ENCODE results near the gene SREBF1. TPM values are rescaled to one million over a fixed set of nuclear protein-coding genes. Genes with fewer than 3 reads are reported as not detected.

The SREBF1 gene
- total and polyA plus RNA-seq, 2 of the 8 experiments (the other 6 are each of a cell fraction or from before 2014, with no cell fraction given) = 28.6 to 70.8 TPM

DNA sequence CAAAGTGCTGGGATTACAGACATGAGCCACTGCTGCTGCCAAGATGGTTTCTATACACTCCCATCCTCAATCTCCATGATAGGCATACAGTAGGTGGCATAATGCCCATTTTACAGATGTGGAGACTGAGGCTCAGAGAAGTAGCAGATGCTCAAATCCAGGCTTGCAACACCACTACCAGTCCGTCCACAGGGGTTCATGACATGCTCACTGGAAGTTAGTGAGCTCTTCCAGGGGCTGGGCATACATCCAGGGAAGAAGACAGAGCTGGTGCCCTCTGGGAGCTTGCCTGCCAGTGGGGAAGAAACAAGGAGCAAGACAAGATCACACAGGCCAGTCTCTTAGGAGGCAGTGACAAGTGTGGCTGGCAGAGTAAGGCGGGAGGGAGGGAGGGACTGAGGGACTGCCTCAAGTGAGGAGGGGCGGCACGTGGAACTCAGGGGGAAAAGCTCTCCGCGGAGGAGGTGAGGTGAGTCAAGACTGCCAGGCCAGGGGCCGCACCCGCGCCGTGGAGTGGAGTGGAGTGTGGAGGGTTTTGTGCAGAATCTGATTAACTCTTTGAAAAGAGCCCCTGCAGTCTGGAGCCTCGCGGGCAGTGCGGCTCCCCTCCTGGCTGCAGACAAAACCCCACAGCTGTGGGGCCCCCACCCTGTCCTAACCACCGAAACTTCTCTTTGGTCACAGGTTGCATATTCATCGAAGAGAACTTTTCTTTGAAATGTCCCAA lies 27.9 kb downstream of the SREBF1 start (continued):
- TF ChIP-seq HDAC6 (IDR thresholded peaks at IDR 0.05; ENCODE audit: low read depth, low read length) = no peak
- TF ChIP-seq ZNF274 (IDR thresholded peaks at IDR 0.05; ENCODE audit: borderline replicate concordance, extremely low read depth, low read length) = no peak
- TF ChIP-seq BCL11A (IDR thresholded peaks at IDR 0.05; ENCODE audit: low read depth in 2 of 2, low read length in 2 of 2) = no peak
- no peak for TF ChIP-seq SRF (IDR thresholded peaks at IDR 0.05; ENCODE audit: low read depth, low read length)
- no peak for TF ChIP-seq TEAD4 (IDR thresholded peaks at IDR 0.05; ENCODE audit: low read depth, low read length)
- TF ChIP-seq, protein P1, sequence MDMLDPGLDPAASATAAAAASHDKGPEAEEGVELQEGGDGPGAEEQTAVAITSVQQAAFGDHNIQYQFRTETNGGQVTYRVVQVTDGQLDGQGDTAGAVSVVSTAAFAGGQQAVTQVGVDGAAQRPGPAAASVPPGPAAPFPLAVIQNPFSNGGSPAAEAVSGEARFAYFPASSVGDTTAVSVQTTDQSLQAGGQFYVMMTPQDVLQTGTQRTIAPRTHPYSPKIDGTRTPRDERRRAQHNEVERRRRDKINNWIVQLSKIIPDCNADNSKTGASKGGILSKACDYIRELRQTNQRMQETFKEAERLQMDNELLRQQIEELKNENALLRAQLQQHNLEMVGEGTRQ (IDR thresholded peaks at IDR 0.05; ENCODE audit: low read length) = no peak
- TF ChIP-seq CTBP2 (IDR thresholded peaks at IDR 0.05; ENCODE audit: borderline replicate concordance, insufficient read depth, insufficient read length, low read length) = no peak
- peak; percentile 90 for TF ChIP-seq KDM1A (IDR thresholded peaks at IDR 0.05; ENCODE audit: borderline replicate concordance, low read length)
- TF ChIP-seq JUN (IDR thresholded peaks at IDR 0.05; ENCODE audit: low read depth, low read length) = no peak
- TF ChIP-seq BACH1 (IDR thresholded peaks at IDR 0.05; ENCODE audit: low read length) = no peak
- TF ChIP-seq SIX5 (IDR thresholded peaks at IDR 0.05; ENCODE audit: low read depth, low read length) = no peak
- no peak for TF ChIP-seq SP2 (IDR thresholded peaks at IDR 0.05; ENCODE audit: low read length)
- TF ChIP-seq CHD2 (IDR thresholded peaks at IDR 0.05; ENCODE audit: low read length) = no peak
- TF ChIP-seq, protein P2, sequence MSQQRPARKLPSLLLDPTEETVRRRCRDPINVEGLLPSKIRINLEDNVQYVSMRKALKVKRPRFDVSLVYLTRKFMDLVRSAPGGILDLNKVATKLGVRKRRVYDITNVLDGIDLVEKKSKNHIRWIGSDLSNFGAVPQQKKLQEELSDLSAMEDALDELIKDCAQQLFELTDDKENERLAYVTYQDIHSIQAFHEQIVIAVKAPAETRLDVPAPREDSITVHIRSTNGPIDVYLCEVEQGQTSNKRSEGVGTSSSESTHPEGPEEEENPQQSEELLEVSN (IDR thresholded peaks at IDR 0.05) = peak; percentile 75
- no peak for TF ChIP-seq EZH2 (IDR thresholded peaks at IDR 0.05; ENCODE audit: low read depth, low read length, severe bottlenecking)
